ENCODE results near the gene ALK.

The ALK gene

DNA sequence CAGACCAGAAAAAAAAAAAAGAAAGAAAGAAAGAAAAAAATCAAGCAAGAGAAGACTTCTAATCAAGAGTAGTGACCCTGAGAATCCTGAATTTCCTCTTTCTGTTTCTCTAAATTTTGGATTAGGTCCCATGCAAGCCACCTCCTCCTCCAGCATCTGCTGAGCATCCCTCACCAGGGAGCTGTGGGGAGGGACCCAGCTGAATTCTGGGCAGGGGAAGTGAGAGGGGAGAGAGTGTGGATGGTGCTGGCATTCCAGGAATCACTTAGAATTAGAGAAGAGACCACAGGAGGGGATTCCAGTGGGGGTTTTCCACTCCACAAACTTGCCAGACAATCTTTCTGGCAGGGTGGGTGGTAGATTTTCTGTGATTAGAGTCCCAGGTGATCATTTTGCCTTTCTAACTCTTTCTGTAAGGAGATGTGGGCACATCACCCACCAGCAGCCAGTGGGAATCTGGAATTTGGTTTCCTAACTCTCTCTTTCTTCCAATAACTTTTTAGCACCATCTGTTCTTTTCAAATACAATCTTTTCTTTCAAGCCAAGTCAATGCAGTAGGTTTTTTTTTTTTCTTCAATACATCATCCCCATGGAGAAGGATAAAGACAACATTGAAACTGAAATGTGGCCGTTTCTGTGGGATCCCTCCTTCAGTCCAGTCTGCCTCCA, 526.9 kb downstream of the ALK start:
- DNase-seq, result no peak

GRCh38 chr2:29393676-29394075, 527.7 kb downstream of the ALK start:
- DNase-seq, result no peak

GRCh38 chr2:29392774-29393173, 528.6 kb downstream of the ALK start:
- DNase-seq, result no peak

GRCh38 chr2:29390136-29390535, 531.2 kb downstream of the ALK start:
- no peak for DNase-seq

DNA sequence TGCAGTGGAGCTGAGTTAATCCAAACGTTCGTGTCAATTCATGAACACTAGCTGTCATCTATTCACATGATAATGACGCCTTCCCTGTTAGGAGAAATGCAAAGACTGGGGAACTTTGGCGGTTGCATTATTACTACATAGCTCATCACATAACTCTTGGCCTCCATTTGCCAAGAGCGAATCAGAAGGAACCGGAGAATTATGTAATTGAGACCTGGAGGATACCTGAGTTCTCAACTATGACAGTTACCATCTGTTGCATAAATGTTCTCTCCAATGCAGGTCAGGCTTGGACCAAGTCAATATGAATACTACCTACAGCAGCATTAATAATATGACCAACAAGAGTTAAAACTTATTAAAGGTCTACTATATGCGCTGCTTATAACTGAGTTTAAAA, 531.7 kb downstream of the ALK start:
- no peak for DNase-seq

DNA sequence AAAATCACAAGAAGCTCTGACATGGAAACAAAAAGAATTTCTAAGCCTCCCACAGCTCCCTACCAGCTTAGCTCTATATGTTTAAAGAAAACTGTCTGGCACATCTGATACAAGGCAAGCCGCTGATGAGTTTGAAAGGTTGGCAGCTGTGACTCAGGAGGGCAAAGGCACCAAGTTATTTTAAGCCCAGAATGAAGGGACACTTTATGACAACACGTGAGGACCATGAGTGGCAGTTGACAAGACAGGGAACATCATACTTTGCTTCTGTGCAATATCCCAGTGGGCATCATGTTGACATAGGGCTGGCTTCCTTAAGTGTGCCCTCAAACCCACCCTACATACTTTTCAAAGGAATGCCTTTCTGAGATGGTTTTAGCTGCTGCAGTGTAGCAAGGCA, 533.3 kb downstream of the ALK start:
- DNase-seq, result no peak

- DNase-seq, result no peak
These were observed 538.9 kb downstream of the ALK start for GRCh38 chr2:29382486-29382885.

DNA sequence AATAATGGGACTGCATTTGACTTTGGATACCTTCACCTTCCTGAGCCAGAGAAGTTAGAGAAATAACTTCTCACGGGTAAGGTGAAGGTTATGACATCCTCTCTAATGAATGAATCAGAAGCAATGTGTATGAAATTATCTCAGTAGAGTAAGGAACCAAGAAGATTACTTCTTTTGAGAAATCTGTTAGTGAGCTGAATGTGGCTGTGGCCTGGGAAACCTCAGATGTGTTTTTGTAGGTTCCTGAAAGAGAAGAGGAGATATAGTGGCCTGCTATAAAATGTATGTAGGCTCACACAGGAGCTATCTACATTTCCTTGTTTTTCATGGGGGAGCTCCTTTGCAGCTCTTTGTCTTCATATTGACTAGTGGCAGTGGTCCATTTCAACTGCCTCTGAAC, 543.6 kb downstream of the ALK start:
- DNase-seq, result no peak

DNA sequence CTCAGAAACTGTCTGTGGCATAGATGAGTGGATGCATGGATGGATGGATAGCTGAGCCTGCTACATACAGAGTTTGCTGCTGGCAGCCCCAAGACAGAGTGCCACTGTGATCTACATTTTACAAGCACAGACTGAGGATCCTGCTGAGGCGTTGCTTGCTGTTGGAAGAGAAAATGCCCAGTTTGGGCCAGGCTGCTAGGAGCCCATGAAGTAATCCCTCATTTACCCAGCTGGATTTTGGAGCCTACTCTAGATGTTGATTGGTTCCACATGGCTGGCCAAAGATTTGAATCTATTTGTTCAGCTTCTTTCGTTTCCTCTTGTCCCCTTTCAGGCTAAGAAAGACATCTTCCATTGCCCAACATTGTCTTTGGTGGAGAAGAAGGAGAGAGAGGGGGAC, 544.8 kb downstream of the ALK start:
- DNase-seq, result no peak

GRCh38 chr2:29375843-29376242, 545.5 kb downstream of the ALK start:
- no peak for DNase-seq

GRCh38 chr2:29374823-29375222, 546.6 kb downstream of the ALK start:
- DNase-seq, result no peak

- DNase-seq, result no peak
These were observed 547.5 kb downstream of the ALK start for GRCh38 chr2:29373870-29374269.

DNA sequence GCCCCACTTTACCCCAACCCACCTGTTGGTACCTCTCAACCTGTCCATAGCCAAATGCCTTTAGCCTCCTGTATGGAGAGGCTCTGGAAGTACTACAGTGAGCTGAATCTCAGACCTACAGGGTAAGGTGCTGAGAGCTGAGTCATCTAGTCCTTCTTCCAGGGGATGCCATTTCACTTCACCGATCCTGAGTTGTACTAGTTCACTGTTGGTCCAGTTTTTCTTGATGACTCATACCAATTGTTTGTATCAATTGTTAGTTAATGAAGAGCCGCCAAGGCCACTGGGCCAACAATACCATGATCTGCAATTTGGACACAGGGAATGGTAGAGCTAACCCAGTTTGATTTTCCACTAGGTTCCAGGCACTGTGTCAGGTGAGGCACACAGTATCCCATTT, 549.2 kb downstream of the ALK start:
- DNase-seq, result no peak

DNA sequence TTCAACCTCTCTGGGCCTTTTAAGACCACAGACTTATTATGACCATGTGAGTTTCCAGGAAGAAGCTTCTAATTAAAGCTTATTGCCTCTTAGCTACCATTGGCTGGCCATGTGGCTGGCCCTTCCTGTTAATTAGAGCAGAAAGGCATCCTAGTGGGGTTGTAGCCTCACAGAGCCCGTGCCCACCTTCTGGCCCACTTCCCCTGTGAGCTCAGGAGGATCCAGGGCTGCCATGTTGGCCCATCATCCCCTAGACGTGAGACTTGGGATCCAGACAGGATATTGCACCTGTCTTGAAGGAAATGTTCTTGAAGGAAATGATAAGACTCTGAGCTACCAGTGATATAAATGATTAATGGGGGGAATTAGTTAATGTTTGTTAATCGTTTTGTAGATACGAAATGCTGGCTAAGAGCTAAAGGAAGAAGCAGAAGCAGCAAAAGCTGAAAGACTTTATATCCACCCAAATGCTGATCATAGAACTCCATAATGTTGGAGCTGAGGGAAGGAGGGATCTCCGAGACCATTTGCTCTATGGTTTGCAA, 550.7 kb downstream of the ALK start:
- no peak for DNase-seq

DNA sequence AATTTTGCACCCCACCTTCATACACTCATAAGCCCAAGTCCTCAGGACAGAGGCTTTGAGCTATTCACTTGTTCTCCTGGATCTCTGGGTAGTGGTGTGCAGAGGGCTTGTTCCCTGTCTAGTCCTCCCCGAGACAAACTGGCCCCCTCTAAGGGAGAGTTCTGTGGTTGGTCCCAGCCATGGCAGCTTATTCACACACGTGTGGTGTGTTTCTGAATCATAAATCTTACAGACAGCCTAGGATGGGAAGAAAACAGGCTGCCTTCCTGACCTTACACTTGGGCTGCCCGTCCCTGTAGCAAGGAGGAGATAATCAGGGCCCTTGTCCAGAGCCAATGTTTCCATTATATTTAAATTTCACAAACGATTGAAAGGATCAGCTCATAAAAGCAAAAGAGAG, 551.2 kb downstream of the ALK start:
- no peak for DNase-seq

DNA sequence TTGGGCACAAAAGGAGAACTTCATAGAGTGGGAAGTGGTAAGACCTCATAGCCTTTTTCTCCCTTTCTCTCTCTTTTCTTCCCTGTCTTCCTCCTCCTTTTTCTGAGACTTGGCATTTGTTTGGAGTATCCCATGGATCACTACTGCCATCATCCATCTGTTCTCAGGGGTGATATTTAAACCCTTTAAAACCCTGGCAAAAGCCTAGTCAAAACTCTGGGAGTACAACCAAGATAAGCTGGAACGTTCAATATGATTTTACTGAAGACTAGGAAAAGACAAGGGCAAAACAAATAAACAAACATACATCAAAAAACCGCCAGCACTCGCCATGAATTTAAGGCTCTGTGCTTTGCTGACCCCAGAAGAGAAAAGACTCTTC, 552.7 kb downstream of the ALK start:
- DNase-seq, result no peak

DNA sequence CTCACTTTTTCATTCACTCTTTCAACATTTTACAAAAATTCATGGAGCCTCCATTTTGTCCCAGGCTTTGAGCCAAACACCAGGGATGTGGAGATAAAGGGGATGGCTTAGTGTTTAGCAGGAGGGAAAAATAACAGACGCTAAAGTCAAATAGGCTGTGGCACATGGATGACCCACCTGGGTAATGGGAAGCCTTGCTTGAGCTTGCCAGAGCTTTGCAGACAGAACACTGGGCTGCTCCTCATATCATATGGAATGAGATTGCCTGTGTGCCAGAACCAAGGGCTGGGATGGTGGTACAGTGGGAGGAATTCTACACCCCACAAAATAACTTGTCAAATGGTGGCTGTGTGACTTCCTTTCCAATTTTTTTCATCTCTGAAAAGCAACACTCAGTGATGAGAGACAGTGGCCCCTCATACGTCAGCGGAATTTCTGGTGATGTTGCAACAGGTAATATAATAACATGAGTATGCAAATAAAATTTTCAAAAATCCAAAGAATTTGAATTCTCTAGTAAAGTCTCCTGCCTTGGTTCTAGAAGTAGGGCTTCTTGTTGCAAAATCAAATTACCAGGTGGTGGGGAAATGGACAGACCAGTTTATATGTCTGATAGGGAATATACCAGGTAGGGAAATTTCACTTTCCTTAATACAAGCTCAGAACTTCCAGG, 553.3 kb downstream of the ALK start:
- DNase-seq, result no peak

GRCh38 chr2:29363111-29363510, 558.3 kb downstream of the ALK start:
- DNase-seq, result no peak

- DNase-seq, result no peak
These were observed 560.2 kb downstream of the ALK start for GRCh38 chr2:29361231-29361630.

- DNase-seq, result no peak
These were observed 561.2 kb downstream of the ALK start for GRCh38 chr2:29360016-29360784.

DNA sequence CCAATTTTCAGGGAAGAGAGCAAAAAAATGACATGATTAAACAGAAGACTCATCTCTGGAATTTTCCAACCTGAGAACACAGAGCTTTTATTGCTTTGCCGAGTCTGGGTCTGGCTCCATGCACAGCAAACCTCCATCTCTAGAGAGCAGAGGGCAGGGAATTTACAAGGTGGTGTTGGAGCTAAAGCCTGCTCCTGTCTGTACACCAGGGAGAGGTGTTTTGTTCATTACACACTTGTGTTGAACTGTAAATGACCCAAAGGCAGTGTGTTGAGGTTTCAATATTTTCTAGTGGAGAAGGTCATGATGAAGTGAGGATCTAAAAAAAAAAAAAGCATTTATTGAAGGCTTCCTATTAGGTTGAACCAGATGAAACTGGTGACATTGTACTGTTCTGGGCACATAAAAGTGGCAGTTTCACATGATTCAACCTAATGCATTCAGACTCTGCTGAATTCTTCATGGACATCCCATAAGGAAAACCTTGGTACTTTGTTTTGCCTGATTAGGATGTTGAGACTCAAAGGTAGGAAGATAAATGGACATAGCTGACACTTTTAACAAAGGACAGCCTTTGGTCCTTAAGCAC, 567.9 kb downstream of the ALK start:
- no peak for DNase-seq

- no peak for DNase-seq
These were observed 569.3 kb downstream of the ALK start for GRCh38 chr2:29351916-29352591.

DNA sequence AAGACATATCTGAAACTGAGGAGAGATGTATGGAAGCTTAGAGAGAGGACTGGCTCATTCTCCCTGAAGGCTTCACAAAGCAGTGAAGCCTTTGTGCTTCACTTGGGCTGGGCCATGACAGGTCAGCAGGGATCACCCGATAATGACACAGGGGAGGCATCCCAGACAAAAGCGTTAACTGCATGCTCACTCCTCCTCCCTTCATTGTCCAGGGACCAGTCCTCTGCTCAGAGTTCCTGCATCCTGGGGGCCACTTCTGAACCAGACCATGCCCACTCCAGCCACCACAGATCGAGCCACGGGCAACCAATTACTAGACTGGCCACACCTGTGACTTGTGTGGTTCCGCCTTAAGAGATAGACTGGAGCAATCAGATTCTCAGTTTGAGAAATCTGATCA, 570.1 kb downstream of the ALK start:
- no peak for DNase-seq
